SK-N-SH (cell line): Measurements from ENCODE around the gene CCDC88B. TPM values are rescaled to one million over a fixed set of nuclear protein-coding genes. Genes with fewer than 3 reads are reported as not detected.

ENCODE experiments used
- CTCF ChIA-PET: fragments of 300-600, 350-600 bp; formaldehyde crosslinking; extraction: SDS; loops from one replicate; lab custom pipeline; 2021; lab: Yijun Ruan, JAX
- POLR2A ChIA-PET: fragments of 350-600 bp; sonication (Branson Sonifier 250); formaldehyde crosslinking; extraction: SDS; loops from one replicate; lab custom pipeline; 2020; ENCODE audit warnings: antibody characterized with exemption, inconsistent platforms; lab: Yijun Ruan, JAX
- DNase-seq: peaks from one replicate; pipeline ENCODE4 v3.0.0; 2012
- H2AFZ ChIP-seq: fragments of 200-600 bp; sonication (generic); 2 replicates; pipeline ENCODE4 v1.8.1; 2016; ENCODE audit warnings: antibody characterized with exemption, mild to moderate bottlenecking, low read depth
- H3F3A ChIP-seq: fragments of 200-600 bp; sonication (generic); replicated peaks from 2 replicates; pipeline ENCODE3; 2016; ENCODE audit warnings: antibody characterized with exemption, mild to moderate bottlenecking; ENCODE audit not compliant: insufficient read depth
- H3K27ac ChIP-seq, 2 experiments: fragments of 200-500 bp in 1 of 2; fragments of 200-600 bp in 1 of 2; sonication (Bioruptor generic) in 1 of 2; sonication (generic), shearing (Covaris generic) in 1 of 2; 2 replicates each; pipeline versions ENCODE4 v1.5.1 to v1.6.1; 2014 to 2016; ENCODE audit warnings: low read depth in 2 of 2, inconsistent platforms in 1 of 2, low read length in 1 of 2, mild to moderate bottlenecking in 1 of 2, mixed read lengths in 1 of 2
- H3K27me3 ChIP-seq: fragments of 200-600 bp; sonication (generic), shearing (Covaris generic); 2 replicates; pipeline ENCODE4 v1.6.1; 2016; ENCODE audit warnings: mixed run types; ENCODE audit not compliant: insufficient read depth
- H3K36me3 ChIP-seq, 2 experiments: fragments of 200-500 bp in 1 of 2; fragments of 200-600 bp in 1 of 2; sonication (Bioruptor generic) in 1 of 2; sonication (generic) in 1 of 2; replicated peaks in 1 of 2; 2 replicates each; pipeline versions ENCODE3 to v1.5.1; 2014 to 2016; ENCODE audit warnings: low read length in 1 of 2, mild to moderate bottlenecking in 1 of 2; ENCODE audit not compliant: insufficient read depth in 2 of 2, control insufficient read depth in 1 of 2
- H3K4me1 ChIP-seq, 2 experiments: fragments of 200-500 bp in 1 of 2; fragments of 200-600 bp in 1 of 2; sonication (Bioruptor generic) in 1 of 2; sonication (generic), shearing (Covaris generic) in 1 of 2; 2 replicates each; pipeline versions ENCODE4 v1.5.1 to v1.6.1; 2014 to 2016; ENCODE audit warnings: low read depth in 1 of 2, low read length in 1 of 2, mixed run types in 1 of 2; ENCODE audit not compliant: insufficient read depth in 2 of 2, control insufficient read depth in 1 of 2
- H3K4me2 ChIP-seq: fragments of 200-600 bp; sonication (generic), shearing (Covaris generic); 2 replicates; pipeline ENCODE4 v1.6.1; 2017; ENCODE audit warnings: mixed run types
- H3K4me3 ChIP-seq, 2 experiments: fragments of 200-500 bp in 1 of 2; fragments of 200-600 bp in 1 of 2; sonication (Bioruptor generic) in 1 of 2; sonication (generic), shearing (Covaris generic) in 1 of 2; 2 replicates each; pipeline versions ENCODE4 v1.5.1 to v1.8.1; 2014 to 2016; ENCODE audit warnings: low read depth in 2 of 2, inconsistent platforms in 1 of 2, low read length in 1 of 2, mild to moderate bottlenecking in 1 of 2, mixed read lengths in 1 of 2, moderate library complexity in 1 of 2
- H3K79me2 ChIP-seq: fragments of 200-600 bp; sonication (generic); 2 replicates; pipeline ENCODE4 v1.8.1; 2017; ENCODE audit warnings: mild to moderate bottlenecking; ENCODE audit not compliant: insufficient read depth
- H3K9ac ChIP-seq: fragments of 200-600 bp; sonication (generic); 2 replicates; pipeline ENCODE4 v1.6.1; 2017; ENCODE audit warnings: mixed run types
- H3K9me2 ChIP-seq: fragments of 200-600 bp; sonication (generic); 2 replicates; pipeline ENCODE4 v1.6.1; 2017; ENCODE audit warnings: mixed run types
- H3K9me3 ChIP-seq: fragments of 200-600 bp; sonication (generic); 2 replicates; pipeline ENCODE4 v1.6.1; 2017; ENCODE audit warnings: mixed run types, mild to moderate bottlenecking, moderate library complexity
- H4K20me1 ChIP-seq: fragments of 200-600 bp; sonication (generic); 2 replicates; pipeline ENCODE4 v1.6.1; 2017; ENCODE audit warnings: mild to moderate bottlenecking, mixed run types; ENCODE audit not compliant: insufficient read depth
- CHD2 ChIP-seq: fragments of 150-350 bp; IDR thresholded peaks from 2 replicates; pipeline ENCODE4 v1.6.1; 2018; ENCODE audit warnings: low read length; ENCODE audit not compliant: partially characterized antibody
- ELF1 ChIP-seq: IDR thresholded peaks from 2 replicates; pipeline ENCODE4 v1.4.0; 2012
- EZH2phosphoT487 ChIP-seq: fragments of 200-600 bp; sonication (generic); IDR thresholded peaks from 2 replicates; pipeline ENCODE4 v1.6.1; 2017; ENCODE audit warnings: low read depth, mixed run types, mild to moderate bottlenecking, antibody characterized with exemption, moderate library complexity, borderline replicate concordance
- FOXJ3 ChIP-seq: sonication (generic); formaldehyde crosslinking; IDR thresholded peaks from 2 replicates; pipeline ENCODE4 v1.5.1; 2020; ENCODE audit warnings: mild to moderate bottlenecking, missing genetic modification reagents
- FOXM1 ChIP-seq: IDR thresholded peaks from 2 replicates; pipeline ENCODE4 v1.4.0; 2012; ENCODE audit warnings: low read depth, mild to moderate bottlenecking
- GABPA ChIP-seq: IDR thresholded peaks from 2 replicates; pipeline ENCODE4 v1.4.0; 2012; ENCODE audit warnings: low read depth, mild to moderate bottlenecking
- JUND ChIP-seq: IDR thresholded peaks from 2 replicates; pipeline ENCODE4 v1.4.0; 2012
- NFIC ChIP-seq: IDR thresholded peaks from 2 replicates; pipeline ENCODE4 v1.4.0; 2012; ENCODE audit warnings: borderline replicate concordance
- NRF1 ChIP-seq: IDR thresholded peaks from 2 replicates; pipeline ENCODE4 v1.6.1; 2012; ENCODE audit warnings: low read depth, mild to moderate bottlenecking, low read length
- POLR2AphosphoS5 ChIP-seq: IDR thresholded peaks from 2 replicates; pipeline ENCODE4 v1.6.1; 2012; ENCODE audit warnings: low read depth, low read length
- RAD21 ChIP-seq: IDR thresholded peaks from 2 replicates; pipeline ENCODE4 v1.6.1; 2012; ENCODE audit warnings: mild to moderate bottlenecking, low read length
- RFX5 ChIP-seq: IDR thresholded peaks from 2 replicates; pipeline ENCODE4 v1.6.1; 2012; ENCODE audit warnings: mild to moderate bottlenecking, improper control_type of control experiment, low read length
- RXRA ChIP-seq: IDR thresholded peaks from 2 replicates; pipeline ENCODE4 v1.4.0; 2012; ENCODE audit warnings: low read depth, mild to moderate bottlenecking, borderline replicate concordance
- SIN3A ChIP-seq: IDR thresholded peaks from 2 replicates; pipeline ENCODE4 v1.6.1; 2012; ENCODE audit warnings: low read depth, mild to moderate bottlenecking, low read length, moderate library complexity, borderline replicate concordance
- TAF1 ChIP-seq: IDR thresholded peaks from 2 replicates; pipeline ENCODE4 v1.6.1; 2012; ENCODE audit warnings: low read depth, mild to moderate bottlenecking, low read length, moderate library complexity, borderline replicate concordance
- TCF12 ChIP-seq: IDR thresholded peaks from 2 replicates; pipeline ENCODE4 v1.4.0; 2012
- YY1 ChIP-seq: IDR thresholded peaks from 2 replicates; pipeline ENCODE4 v1.4.0; 2012; ENCODE audit warnings: low read depth, mild to moderate bottlenecking
- WGBS: methylation state at CpG from one replicate; pipeline ENCODE4 v1.1.6; 2017; ENCODE audit warnings: low lambda C conversion rate; 5-methylcytosine and 5-hydroxymethylcytosine counted together
- polyA plus RNA-seq, 3 experiments: library from polyadenylated mRNA; depleted of rRNA; stranded (reverse); fragments of >200 nt; gene quantifications; 2 replicates each; pipeline ENCODE4 v1.2.3, GENCODE V29; 2012
- TF ChIP-seq, protein P1 (sequence below): fragments of 200-600 bp; sonication (generic); IDR thresholded peaks from 2 replicates; pipeline ENCODE4 v1.6.1; 2017; ENCODE audit warnings: antibody characterized with exemption, mild to moderate bottlenecking, moderate library complexity
- TF ChIP-seq, protein P2 (sequence below): IDR thresholded peaks from 2 replicates; pipeline ENCODE4 v1.6.1; 2012; ENCODE audit warnings: mild to moderate bottlenecking, low read depth, low read length, moderate library complexity

The CCDC88B gene
- polyA plus RNA-seq, 1 of the 3 experiments (the other 2 are of a cell fraction), result 3.4 TPM

DNA sequence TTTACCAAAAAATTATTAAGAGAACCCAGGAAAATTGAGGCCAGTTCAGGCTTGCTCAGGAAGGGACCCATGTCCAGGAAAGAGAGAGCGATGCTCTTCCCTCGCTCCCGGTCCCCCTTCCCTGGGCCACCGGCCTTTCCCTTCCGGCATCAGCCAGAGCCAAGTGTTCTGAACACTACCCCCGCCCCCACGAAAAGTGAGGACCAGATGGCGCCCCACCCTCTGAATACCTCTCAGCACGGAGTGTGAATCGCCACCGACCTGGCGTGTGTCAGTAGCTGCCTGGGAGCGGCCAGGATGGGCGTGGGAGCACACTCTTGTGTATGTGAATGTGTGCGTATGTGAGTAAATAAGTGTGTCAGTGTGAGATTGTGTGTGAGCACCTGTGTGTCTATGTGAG is 39.2 kb downstream of the CCDC88B start:
- TF ChIP-seq ELF1, result no peak
- TF ChIP-seq FOXM1, result no peak
- TF ChIP-seq RXRA, result no peak
- TF ChIP-seq TAF1, result no peak
- no peak for TF ChIP-seq GABPA
- no peak for TF ChIP-seq SIN3A
- no peak for TF ChIP-seq RFX5
- TF ChIP-seq, protein P1, sequence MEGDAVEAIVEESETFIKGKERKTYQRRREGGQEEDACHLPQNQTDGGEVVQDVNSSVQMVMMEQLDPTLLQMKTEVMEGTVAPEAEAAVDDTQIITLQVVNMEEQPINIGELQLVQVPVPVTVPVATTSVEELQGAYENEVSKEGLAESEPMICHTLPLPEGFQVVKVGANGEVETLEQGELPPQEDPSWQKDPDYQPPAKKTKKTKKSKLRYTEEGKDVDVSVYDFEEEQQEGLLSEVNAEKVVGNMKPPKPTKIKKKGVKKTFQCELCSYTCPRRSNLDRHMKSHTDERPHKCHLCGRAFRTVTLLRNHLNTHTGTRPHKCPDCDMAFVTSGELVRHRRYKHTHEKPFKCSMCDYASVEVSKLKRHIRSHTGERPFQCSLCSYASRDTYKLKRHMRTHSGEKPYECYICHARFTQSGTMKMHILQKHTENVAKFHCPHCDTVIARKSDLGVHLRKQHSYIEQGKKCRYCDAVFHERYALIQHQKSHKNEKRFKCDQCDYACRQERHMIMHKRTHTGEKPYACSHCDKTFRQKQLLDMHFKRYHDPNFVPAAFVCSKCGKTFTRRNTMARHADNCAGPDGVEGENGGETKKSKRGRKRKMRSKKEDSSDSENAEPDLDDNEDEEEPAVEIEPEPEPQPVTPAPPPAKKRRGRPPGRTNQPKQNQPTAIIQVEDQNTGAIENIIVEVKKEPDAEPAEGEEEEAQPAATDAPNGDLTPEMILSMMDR, result no peak
- TF ChIP-seq FOXJ3 (CRISPR knock-in tag), result no peak
- no peak for TF ChIP-seq POLR2AphosphoS5
- TF ChIP-seq, protein P2, sequence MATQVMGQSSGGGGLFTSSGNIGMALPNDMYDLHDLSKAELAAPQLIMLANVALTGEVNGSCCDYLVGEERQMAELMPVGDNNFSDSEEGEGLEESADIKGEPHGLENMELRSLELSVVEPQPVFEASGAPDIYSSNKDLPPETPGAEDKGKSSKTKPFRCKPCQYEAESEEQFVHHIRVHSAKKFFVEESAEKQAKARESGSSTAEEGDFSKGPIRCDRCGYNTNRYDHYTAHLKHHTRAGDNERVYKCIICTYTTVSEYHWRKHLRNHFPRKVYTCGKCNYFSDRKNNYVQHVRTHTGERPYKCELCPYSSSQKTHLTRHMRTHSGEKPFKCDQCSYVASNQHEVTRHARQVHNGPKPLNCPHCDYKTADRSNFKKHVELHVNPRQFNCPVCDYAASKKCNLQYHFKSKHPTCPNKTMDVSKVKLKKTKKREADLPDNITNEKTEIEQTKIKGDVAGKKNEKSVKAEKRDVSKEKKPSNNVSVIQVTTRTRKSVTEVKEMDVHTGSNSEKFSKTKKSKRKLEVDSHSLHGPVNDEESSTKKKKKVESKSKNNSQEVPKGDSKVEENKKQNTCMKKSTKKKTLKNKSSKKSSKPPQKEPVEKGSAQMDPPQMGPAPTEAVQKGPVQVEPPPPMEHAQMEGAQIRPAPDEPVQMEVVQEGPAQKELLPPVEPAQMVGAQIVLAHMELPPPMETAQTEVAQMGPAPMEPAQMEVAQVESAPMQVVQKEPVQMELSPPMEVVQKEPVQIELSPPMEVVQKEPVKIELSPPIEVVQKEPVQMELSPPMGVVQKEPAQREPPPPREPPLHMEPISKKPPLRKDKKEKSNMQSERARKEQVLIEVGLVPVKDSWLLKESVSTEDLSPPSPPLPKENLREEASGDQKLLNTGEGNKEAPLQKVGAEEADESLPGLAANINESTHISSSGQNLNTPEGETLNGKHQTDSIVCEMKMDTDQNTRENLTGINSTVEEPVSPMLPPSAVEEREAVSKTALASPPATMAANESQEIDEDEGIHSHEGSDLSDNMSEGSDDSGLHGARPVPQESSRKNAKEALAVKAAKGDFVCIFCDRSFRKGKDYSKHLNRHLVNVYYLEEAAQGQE, result no peak
- TF ChIP-seq YY1, result no peak
- TF ChIP-seq JUND, result no peak
- no peak for TF ChIP-seq NFIC
- TF ChIP-seq NRF1, result no peak
- no peak for TF ChIP-seq CHD2
- no peak for TF ChIP-seq TCF12
- no peak for TF ChIP-seq EZH2phosphoT487
- no peak for TF ChIP-seq RAD21
- ChIA-PET CTCF (no interaction called here), POLR2A (no interaction called here)
- no peak for DNase-seq
- no peaks in the 10 kb centered on the region for H3K4me1 ChIP-seq
- no peaks in the 10 kb centered on the region for H3F3A ChIP-seq
- no peaks in the 10 kb centered on the region for H3K9me2 ChIP-seq
- H3K36me3 ChIP-seq, result no peaks in the 10 kb centered on the region
- 94% methylated on average over 15 of the region's 15 CpGs for WGBS
- no peak overlapping the region for H3K27ac ChIP-seq
- no peak overlapping the region for H3K9ac ChIP-seq
- no peak overlapping the region for H3K4me3 ChIP-seq
- no peaks in the 10 kb centered on the region for H3K27me3 ChIP-seq
- no peak overlapping the region for H3K4me2 ChIP-seq
- H2AFZ ChIP-seq, result no peak overlapping the region
- H4K20me1 ChIP-seq, result no peaks in the 10 kb centered on the region
- no peaks in the 10 kb centered on the region for H3K9me3 ChIP-seq
- H3K79me2 ChIP-seq, result no peaks in the 10 kb centered on the region
